Activated CD4-positive, CD25-positive, alpha-beta regulatory T cell treated with anti-CD3 and anti-CD28 coated beads, Interleukin-2, amount 50 U/mL, for 16 hours (primary cell): Measurements from ENCODE around the gene SND1.

Source experiments
- DNase-seq: peaks from one replicate; pipeline ENCODE4 v3.0.0-alpha.2; 2020; ENCODE audit warnings: low read depth, low spot score

SND1 gene

GRCh38 chr7:128113839-128114238 is 461.8 kb downstream of the SND1 start:
- DNase-seq = no peak

GRCh38 chr7:128114806-128115205 is 462.8 kb downstream of the SND1 start:
- DNase-seq = no peak

DNA sequence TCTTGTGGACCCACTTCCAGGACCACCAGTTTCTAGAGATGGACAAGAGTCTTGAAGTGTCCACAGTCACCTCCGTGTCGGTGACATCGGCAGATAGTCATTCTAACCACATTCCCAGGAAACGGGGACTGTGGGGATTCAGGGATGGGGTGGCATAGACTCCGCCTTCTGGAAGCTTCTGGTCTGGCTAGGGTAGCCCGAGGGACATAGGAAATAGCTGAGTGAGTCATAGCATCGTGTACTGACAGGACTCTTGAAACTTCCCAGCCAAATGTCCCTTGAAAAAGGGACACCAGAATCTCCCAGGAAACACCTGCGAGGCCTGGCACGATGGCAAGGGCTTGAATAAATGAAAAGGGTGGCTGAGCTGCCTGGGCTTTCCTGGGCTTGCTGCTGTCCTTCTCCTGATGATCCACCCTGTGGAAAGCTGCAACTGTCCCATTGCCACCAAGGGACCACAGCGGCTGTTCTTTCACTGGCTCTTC is 463.4 kb downstream of the SND1 start:
- no peak for DNase-seq

DNA sequence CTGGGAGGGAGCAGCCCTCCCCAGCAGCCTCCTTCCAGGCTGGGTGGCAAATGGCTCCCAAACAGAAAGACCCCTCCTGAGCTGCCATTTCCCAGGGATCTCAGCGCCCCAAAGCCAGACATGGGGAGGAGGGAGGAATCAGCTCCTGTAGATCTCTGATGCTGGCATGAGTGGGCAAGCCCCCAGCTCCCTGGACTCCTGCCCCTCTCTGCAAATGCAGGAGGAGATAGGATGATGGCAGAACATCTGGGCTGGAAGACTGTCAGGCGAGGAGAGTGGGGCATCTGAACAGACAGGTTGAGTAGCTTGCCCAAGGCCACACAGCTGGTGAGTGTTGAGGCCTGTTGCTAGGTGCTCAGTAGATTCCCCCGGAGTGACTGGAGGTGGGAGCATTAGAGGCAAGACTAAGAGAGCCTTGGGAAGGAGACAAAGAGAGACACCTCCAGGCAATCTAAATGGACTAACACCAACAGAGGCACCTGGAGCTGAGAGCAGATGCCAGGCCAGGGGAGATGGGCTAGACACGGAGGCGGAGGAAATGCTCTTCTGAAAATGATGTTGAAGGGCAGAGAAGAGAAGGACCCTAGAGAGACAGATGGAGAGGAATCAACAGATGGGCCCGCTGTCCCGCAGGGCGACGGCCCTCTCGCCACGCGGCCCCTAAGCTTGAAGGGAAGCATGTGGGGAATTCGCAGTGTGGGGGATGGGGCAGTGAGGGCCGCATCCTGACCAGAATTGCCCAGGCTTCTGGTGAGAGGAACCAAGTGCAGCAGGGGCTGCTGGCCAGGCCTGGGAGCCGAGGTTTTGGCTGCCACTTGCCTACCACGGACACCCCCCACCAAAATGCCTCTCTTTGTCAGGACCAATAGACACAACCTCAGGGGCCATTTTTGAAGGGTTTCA is 464.1 kb downstream of the SND1 start:
- no peak for DNase-seq

- no peak for DNase-seq
Measured at GRCh38 chr7:128116740-128117139, 464.7 kb downstream of the SND1 start.

GRCh38 chr7:128117691-128118090 is 465.7 kb downstream of the SND1 start:
- no peak for DNase-seq

GRCh38 chr7:128119036-128119435 is 467.0 kb downstream of the SND1 start:
- no peak for DNase-seq

DNA sequence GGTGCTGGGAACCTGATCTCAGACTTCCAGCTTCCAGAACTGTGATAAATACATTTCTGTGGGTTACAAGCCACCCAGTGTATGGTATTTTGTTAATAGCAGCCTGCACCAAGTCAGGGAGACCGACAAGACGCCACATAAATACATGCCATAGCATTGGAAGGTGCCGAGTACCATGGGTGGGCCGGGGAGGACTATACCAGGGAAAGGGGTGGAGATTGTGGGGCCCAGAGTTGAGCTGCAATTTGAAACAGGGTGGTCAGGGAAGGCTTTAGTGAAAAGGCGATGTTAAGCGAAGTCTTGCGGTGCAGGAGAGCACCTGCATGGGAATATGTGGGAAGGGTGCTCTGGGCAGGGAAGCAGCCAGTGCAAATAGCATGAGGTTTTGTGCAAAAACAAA is 468.1 kb downstream of the SND1 start:
- no peak for DNase-seq

DNA sequence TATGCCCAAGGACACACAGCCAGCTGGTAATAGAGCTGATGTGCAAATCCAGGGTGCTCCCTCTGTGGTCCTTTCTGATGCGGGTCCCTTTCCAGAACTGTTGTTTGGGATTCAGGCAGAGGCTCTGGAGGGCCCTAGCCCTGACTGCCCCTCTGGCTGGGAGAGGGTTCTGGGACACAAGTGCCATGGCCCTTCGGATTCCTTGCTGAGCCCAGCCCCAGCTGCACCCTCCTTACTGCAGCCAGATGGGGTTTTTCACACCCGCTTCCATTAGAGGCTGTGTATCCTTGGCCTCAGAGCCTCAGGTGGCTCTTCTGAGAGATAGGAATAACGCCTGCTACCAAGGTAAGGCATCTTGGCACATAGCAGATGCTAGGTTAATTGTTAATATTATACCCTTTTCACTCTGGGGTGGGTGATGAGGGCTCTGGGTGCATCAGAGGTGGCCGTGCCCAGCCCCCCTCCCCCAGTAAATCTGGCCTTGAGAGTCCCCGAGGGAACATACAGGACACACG is 469.0 kb downstream of the SND1 start:
- DNase-seq = no peak

- no peak for DNase-seq
Measured at GRCh38 chr7:128121711-128122530, 469.9 kb downstream of the SND1 start.

GRCh38 chr7:128122576-128123290 is 470.7 kb downstream of the SND1 start:
- DNase-seq = no peak

GRCh38 chr7:128123291-128124037 is 471.5 kb downstream of the SND1 start:
- DNase-seq = no peak

DNA sequence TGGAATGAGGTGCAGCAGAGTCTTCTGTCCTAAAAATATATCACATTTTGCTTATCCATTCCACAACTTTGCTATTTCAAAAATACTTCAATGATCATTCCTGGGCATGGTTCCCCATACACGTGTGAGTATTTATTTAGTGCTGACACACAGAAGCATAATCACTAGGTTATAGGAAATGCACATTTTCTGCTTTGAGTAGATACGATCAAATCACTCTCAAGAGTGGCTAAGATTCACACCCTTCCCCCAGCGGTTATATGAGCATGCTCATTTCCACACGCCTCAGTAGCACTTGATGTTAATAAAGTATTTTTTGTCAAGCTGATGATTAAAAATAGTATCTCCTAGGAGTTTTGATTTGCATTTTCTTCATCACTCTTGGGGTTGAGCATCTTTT is 472.8 kb downstream of the SND1 start:
- no peak for DNase-seq

- no peak for DNase-seq
Measured at GRCh38 chr7:128125816-128126215, 473.8 kb downstream of the SND1 start.

DNA sequence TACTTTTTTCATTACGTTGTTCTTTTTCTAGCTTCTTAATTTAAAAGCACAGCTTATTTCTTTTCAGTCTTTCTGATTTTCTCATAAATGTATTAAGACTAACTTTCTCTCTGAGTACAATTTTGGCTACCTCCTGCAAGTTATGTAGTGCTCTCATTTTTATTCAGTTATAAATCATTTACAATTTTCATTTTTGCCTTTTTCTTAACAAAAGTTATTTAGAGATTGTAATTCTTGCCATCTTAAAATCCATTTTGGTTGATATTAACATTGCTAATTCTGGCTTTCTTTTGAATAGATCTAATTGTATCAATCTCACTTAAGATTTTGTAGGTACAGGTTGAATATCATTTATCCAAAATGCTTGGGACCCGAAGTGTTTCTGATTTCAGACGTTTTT is 476.4 kb downstream of the SND1 start:
- DNase-seq = no peak

- no peak for DNase-seq
Measured at GRCh38 chr7:128129224-128129864, 477.4 kb downstream of the SND1 start.

- DNase-seq = no peak
Measured at GRCh38 chr7:128131115-128131514, 479.1 kb downstream of the SND1 start.

GRCh38 chr7:128131731-128132130 is 479.7 kb downstream of the SND1 start:
- DNase-seq = no peak

DNA sequence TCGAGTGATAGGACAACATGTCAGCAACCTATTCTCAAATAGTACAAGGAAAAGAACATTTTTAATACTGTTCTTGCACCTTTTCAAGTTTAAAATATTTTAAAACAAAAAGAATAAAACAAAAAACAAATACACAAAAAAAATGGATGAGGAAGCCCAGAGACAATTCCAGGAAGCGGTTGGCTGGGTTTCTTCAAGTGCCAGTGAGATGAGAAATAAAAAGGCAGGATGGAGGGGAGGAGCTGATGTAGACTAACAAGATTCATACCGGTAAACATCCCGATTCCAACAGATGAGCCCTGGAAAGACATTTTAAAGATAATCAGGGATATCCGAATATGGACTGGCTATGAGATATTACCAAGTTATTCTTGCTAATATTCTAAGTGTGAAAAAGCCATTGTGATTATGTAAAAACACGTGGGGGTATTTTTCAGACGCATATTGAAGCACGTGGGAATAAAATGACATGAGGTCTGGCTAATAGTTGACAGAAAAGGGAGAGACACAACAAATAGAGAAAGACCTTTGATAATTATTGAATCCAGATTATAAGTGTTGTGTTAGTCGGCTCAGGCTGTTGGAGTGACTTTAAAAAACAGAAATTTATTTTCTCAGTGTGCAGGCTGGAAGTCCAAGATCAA is 480.6 kb downstream of the SND1 start:
- DNase-seq = no peak

DNA sequence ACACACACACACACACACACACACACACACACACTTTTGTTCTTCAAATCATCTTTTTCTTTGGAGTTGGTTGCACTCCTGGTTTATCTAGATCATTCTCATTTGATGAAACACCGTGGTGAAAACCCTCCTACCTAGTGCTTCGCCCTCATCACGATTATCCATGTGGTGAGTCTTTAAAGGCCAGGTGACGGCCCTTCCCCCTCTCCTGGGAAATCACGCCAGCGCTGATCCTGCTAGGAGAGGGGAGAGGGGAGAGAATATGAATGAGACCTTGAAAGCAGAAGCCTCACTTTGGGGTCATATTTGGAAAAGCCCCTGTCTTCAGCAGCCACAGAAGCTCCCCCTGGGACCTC is 483.1 kb downstream of the SND1 start:
- DNase-seq = no peak
